Vagina (tissue), 2 donors: Measurements from ENCODE around the gene PPT2. TPM values are rescaled to one million over a fixed set of nuclear protein-coding genes. Genes with fewer than 3 reads are reported as not detected.

Experiments used
- DNase-seq, 2 donors: peaks; one replicate each; pipeline ENCODE4 v3.0.0-alpha.2; 2017; ENCODE audit errors: extremely low spot score in 2 of 2
- H3K27ac ChIP-seq: fragments of 200-600 bp; sonication (generic); one replicate; pipeline ENCODE4 v1.5.1; 2019
- H3K27me3 ChIP-seq: fragments of 200-600 bp; sonication (generic); one replicate; pipeline ENCODE4 v1.5.1; 2019
- H3K36me3 ChIP-seq, 2 donors: fragments of 200-600 bp; sonication (generic); one replicate each; pipeline ENCODE4 v1.5.1; 2017 to 2019
- H3K4me1 ChIP-seq: fragments of 200-600 bp; sonication (generic); one replicate; pipeline ENCODE4 v1.5.1; 2019
- H3K4me3 ChIP-seq, 2 donors: fragments of 200-600 bp; sonication (generic); 1 replicate in 1 of 2; 2 replicates in 1 of 2; pipeline ENCODE4 v1.5.1; 2016 to 2019
- H3K9me3 ChIP-seq: fragments of 200-600 bp; sonication (generic); one replicate; pipeline ENCODE4 v1.5.1; 2019
- POLR2A ChIP-seq, 2 donors: fragments of 450-650 bp; IDR thresholded peaks; one replicate each; pipeline ENCODE4 v1.6.1; 2017; ENCODE audit warnings: antibody characterized with exemption in 2 of 2, mild to moderate bottlenecking in 2 of 2, moderate library complexity in 2 of 2
- POLR2AphosphoS5 ChIP-seq, 2 donors: sonication (generic); formaldehyde crosslinking; IDR thresholded peaks; one replicate each; pipeline ENCODE4 v1.9.0; 2017; ENCODE audit warnings: antibody characterized with exemption in 2 of 2, mild to moderate bottlenecking in 2 of 2, low read depth in 1 of 2; ENCODE audit not compliant: insufficient read depth in 1 of 2
- intact Hi-C: fragments of 100-400 bp; cut with DNase I; formaldehyde crosslinking; loops from one replicate; pipeline ENCODE4 v1.15.1; 2023
- total RNA-seq: library from RNA; depleted of rRNA; stranded (reverse); fragments of >200 nt; gene quantifications from one replicate; pipeline ENCODE4 v1.2.3, GENCODE V29; 2016
- TF ChIP-seq, protein P1 (sequence below), 3 experiments: fragments of 450-650 bp in 2 of 3; fragments of 200-600 bp in 1 of 3; sonication (generic) in 1 of 3; IDR thresholded peaks; one replicate each; pipeline ENCODE4 v1.5.1; 2017 to 2019; ENCODE audit warnings: antibody characterized with exemption in 3 of 3, mild to moderate bottlenecking in 2 of 3, moderate library complexity in 2 of 3

PPT2 gene
- total RNA-seq, 1 donor from 2014 or later: 31.9 TPM

DNA sequence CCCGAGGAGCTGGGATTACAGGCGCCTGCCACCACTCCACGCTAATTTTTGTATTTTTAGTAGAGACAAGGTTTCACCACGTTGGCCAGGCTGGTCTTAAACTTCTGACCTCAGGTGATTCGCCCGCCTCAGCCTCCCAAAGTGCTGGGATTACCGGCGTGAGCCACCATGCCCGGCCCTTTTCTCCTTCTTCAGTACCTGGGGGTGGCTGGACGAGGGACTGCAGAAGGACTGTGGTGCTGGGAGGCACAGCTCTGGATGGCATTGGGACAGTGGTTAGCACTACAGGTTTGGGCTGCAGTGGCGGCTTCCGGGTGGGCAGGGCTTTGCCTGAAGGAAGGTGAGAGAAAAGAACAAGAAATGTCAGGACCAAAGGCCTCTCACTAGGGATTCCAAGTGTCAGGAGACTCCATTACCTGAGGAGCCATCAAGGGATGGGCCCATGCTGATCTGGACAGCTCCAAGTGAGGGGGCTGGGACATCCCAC is 33.3 kb upstream of the PPT2 start:
- H3K4me1 ChIP-seq: peaks cover 6% of the 10 kb centered on the region
- no peaks in the 10 kb centered on the region for H3K9me3 ChIP-seq
- DNase-seq: peak in 1 of 2 donors; percentile 84
- intact Hi-C loops: loop anchor here (10.0 kb wide), 2 partner anchors 54 to 124 kb away; partner anchors contain the start of genes AGPAT1 and RNF5
- no peak overlapping the region for H3K4me3 ChIP-seq
- no peaks in the 10 kb centered on the region for H3K27me3 ChIP-seq
- H3K27ac ChIP-seq: no peak overlapping the region
- peaks cover 0 to 76% of the 10 kb centered on the region in 2 donors for H3K36me3 ChIP-seq
- TF ChIP-seq POLR2A (IDR thresholded peaks at IDR 0.05): no peak
- TF ChIP-seq, protein P1, sequence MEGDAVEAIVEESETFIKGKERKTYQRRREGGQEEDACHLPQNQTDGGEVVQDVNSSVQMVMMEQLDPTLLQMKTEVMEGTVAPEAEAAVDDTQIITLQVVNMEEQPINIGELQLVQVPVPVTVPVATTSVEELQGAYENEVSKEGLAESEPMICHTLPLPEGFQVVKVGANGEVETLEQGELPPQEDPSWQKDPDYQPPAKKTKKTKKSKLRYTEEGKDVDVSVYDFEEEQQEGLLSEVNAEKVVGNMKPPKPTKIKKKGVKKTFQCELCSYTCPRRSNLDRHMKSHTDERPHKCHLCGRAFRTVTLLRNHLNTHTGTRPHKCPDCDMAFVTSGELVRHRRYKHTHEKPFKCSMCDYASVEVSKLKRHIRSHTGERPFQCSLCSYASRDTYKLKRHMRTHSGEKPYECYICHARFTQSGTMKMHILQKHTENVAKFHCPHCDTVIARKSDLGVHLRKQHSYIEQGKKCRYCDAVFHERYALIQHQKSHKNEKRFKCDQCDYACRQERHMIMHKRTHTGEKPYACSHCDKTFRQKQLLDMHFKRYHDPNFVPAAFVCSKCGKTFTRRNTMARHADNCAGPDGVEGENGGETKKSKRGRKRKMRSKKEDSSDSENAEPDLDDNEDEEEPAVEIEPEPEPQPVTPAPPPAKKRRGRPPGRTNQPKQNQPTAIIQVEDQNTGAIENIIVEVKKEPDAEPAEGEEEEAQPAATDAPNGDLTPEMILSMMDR (IDR thresholded peaks at IDR 0.05): no peak
- no peak for TF ChIP-seq POLR2AphosphoS5 (IDR thresholded peaks at IDR 0.05; ENCODE audit: insufficient read depth in 1 of 2, low read depth in 1 of 2)

- Histone ChIP-seq H3K27ac (no peak overlapping the region), H3K4me1 (peaks cover 27% of the 10 kb centered on the region), H3K4me3 (no peak overlapping the region), H3K36me3 (peaks cover 0 to 60% of the 10 kb centered on the region in 2 donors), H3K9me3 (no peaks in the 10 kb centered on the region), H3K27me3 (no peaks in the 10 kb centered on the region)
- TF ChIP-seq POLR2A (IDR thresholded peaks at IDR 0.05) (no peak), POLR2AphosphoS5 (IDR thresholded peaks at IDR 0.05; ENCODE audit: insufficient read depth in 1 of 2, low read depth in 1 of 2) (no peak)
- TF ChIP-seq, protein P1 (IDR thresholded peaks at IDR 0.05): no peak
- DNase-seq: no peak
- intact Hi-C loops: loop anchor here (10.0 kb wide), 2 partner anchors 51 to 121 kb away; partner anchors contain the start of genes AGPAT1 and RNF5
Observed at GRCh38 chr6:32123681-32124080, 30.3 kb upstream of the PPT2 start.

DNA sequence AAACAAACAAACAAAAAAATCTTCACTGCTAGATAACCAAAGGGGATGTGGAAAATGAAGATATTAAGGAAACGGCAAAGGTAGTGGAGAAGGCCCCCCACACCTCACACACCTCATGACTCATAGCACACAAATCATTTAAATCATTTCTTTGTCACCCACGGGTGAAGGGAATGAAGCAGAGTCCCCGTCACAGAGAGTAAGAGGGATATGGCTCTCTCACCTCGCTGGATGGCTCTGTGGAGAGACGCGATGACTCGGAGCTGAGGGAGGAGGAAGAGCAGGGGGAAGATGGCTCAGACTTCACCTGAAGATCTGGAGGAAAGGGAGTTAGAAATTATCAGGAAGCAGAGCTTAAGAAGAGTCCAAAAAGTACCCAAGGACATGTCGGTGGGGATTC is 27.1 kb upstream of the PPT2 start:
- no peaks in the 10 kb centered on the region for H3K27me3 ChIP-seq
- peak overlapping the region; percentile 88 for H3K27ac ChIP-seq
- H3K9me3 ChIP-seq: no peaks in the 10 kb centered on the region
- no peak for DNase-seq
- TF ChIP-seq POLR2A (IDR thresholded peaks at IDR 0.05) (no peak), POLR2AphosphoS5 (IDR thresholded peaks at IDR 0.05; ENCODE audit: insufficient read depth in 1 of 2, low read depth in 1 of 2) (no peak)
- TF ChIP-seq, protein P1 (IDR thresholded peaks at IDR 0.05): no peak
- peaks cover 0 to 32% of the 10 kb centered on the region in 2 donors for H3K36me3 ChIP-seq
- intact Hi-C loops: loop anchor here (10.0 kb wide), 2 partner anchors 48 to 118 kb away; partner anchors contain the start of genes AGPAT1 and RNF5
- peaks cover 38% of the 10 kb centered on the region for H3K4me1 ChIP-seq
- H3K4me3 ChIP-seq: peak overlapping the region; percentile 67 to 97

- intact Hi-C loops: loop anchor here (10.0 kb wide), 2 partner anchors 47 to 117 kb away; partner anchors contain the start of genes AGPAT1 and RNF5
- no peak for TF ChIP-seq POLR2A (IDR thresholded peaks at IDR 0.05)
- no peak for TF ChIP-seq POLR2AphosphoS5 (IDR thresholded peaks at IDR 0.05; ENCODE audit: insufficient read depth in 1 of 2, low read depth in 1 of 2)
- TF ChIP-seq, protein P1 (IDR thresholded peaks at IDR 0.05): no peak
- H3K36me3 ChIP-seq: peaks cover 0 to 29% of the 10 kb centered on the region in 2 donors
- peak overlapping the region; percentile 88 for H3K27ac ChIP-seq
- DNase-seq: peak in 1 of 2 donors; percentile 87
- H3K4me3 ChIP-seq: peak overlapping the region; percentile 67 to 97
- peaks cover 38% of the 10 kb centered on the region for H3K4me1 ChIP-seq
- H3K9me3 ChIP-seq: no peaks in the 10 kb centered on the region
- H3K27me3 ChIP-seq: no peaks in the 10 kb centered on the region
Observed at GRCh38 chr6:32127409-32127716, 26.6 kb upstream of the PPT2 start.
